CD4-positive, alpha-beta T cell treated with Interleukin-12 subunit alpha and Interleukin-12 subunit beta, for 1 hour (primary cell): ENCODE results near the gene HECTD4.

ENCODE experiments used
- DNase-seq: peaks from one replicate; pipeline ENCODE4 v3.0.0-alpha.2; 2020

Gene HECTD4

GRCh38 chr12:112170376-112170775 is 211.9 kb downstream of the HECTD4 start:
- DNase-seq: peak; percentile 31

GRCh38 chr12:112169966-112170365 is 212.3 kb downstream of the HECTD4 start:
- no peak for DNase-seq

- no peak for DNase-seq
These were observed 212.9 kb downstream of the HECTD4 start for GRCh38 chr12:112169161-112169872.

GRCh38 chr12:112168561-112168971 is 213.7 kb downstream of the HECTD4 start:
- no peak for DNase-seq

- DNase-seq: no peak
These were observed 214.3 kb downstream of the HECTD4 start for GRCh38 chr12:112167718-112168525.

- DNase-seq: no peak
These were observed 215.2 kb downstream of the HECTD4 start for GRCh38 chr12:112167031-112167461.

DNA sequence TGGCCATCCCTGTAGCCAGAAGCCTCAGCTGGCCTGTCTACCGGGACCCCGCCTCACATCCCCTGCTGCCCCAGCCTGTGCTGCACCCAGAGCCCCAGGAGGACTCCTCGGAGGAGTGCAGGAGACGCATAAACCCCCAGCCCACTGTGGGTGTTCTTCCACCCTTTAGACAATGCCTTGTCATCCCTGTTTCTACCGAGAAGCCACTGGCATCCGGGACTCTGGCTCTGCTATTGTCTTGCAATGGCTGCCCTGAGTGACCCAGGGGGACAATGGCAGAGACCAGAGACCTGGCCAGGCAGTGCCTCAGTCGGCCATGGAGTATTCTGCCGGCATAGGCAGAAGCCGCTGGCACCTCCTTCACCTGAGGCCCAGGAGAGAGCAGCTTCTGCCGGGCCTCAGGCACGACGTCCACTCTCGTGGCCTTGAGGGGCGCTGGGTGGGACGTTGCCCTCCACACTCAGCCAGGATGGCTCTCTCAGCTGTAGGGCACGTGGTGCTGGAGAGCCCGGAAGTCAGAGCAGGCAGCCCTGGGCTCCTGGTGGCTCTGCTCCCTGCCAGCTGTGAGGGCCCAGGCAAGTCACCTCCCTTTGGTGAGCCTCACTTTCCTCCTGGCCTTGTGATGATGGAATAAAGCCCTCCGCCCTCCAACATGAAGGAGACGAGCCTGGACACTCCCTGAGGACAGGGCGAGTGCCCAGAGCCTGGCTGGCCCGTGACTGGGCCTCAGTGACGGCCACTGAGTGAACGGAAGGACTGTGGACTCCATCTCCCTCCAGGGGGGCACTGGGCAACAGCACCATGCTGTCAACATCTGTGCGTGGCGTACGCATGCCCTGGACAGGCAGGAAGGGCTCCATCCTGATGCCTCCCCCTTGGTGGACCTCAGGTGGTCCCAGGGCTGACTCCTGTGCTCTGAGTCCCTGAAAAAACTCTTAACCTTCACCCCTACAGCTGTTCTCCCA is 215.9 kb downstream of the HECTD4 start:
- DNase-seq: no peak

DNA sequence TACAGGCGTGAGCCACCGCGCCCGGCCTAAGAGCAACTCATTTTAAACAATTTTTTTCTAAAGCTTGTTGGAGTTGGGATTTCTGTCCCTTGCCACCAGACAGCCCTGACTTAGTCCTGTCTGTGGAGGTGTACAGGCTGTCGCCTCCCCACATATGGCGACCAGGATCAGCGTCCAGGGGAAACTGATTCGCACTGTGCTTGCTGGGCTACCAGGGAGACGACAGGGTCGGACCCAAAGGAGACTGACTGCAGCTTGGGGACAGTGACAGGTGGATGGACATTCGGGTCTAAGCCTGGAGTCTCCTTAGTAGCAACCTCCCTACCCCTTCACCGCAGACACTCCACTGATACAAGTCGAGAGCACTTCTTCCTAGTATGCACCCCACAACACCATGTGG is 216.6 kb downstream of the HECTD4 start:
- DNase-seq: no peak

DNA sequence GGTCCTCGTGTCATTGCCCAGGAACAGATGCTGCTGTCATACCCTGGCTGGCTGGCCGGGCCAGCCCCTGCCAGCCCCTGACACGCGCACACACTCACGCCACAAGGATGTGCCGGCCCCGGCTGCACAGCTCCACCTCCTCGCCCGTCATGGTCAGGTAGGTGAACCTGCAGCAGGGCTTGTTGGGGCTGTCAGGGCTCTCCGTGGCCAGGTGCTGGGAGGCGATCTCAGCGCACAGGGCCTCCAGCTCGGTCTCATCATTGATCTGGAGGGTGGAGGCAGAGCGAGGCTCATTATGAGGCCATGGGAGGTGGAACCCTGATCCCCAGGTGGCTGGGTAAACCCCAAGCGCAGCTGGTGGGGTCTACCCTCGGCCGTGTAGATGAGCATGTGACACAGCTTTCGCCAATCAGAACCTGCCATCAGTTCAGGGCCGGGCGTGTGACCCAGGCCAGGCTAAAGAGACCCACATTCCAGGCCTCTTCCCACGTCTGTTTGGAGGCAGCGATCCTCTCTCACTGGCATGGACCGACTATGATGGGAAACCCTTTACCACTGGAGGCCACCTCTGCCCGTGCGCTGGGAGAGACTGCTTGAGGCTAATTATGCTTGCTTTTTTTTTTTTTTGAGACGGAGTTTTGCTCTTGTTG is 218.1 kb downstream of the HECTD4 start:
- DNase-seq: no peak

- DNase-seq: no peak
These were observed 218.7 kb downstream of the HECTD4 start for GRCh38 chr12:112163471-112163991.

GRCh38 chr12:112163056-112163455 is 219.2 kb downstream of the HECTD4 start:
- no peak for DNase-seq

- DNase-seq: no peak
These were observed 219.9 kb downstream of the HECTD4 start for GRCh38 chr12:112162241-112162790.

DNA sequence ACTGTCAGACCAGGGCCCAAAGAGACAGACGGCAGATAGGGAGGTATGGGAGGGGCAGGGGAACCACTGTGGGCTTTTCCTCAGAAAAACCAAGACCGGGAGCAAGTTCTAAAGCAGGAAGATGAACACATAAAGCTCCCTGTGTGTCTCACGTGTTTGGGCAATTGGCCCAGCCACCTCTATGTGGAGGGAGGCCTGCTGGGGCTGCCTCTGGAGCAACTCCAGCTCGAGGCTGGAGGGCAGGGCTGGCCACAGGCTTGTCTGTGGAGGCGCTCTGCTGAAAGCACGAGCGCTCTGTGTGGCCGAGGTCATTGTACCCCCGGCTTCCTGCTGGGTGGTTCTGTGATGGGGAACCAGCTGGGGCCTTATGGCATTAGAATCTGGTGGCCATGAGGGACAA is 220.5 kb downstream of the HECTD4 start:
- no peak for DNase-seq

DNA sequence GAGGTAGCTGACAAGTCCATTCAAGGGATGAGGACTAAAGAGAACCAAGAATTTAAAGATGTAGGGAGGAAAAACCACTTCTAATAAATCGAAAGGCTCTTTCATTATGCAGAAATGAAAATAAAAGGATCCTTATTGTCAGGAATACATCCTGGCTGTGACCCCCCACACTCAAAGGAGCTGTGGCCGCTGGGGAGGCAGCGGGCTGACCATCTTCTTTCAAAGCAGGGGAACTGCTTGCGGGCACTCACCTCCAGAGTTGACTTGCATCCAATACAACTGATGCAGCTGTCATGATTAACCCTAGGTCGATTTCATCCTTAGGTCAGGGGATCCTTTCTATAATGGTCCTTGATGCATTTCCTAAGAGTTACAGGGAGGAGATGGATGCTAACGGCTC is 221.6 kb downstream of the HECTD4 start:
- DNase-seq: no peak

DNA sequence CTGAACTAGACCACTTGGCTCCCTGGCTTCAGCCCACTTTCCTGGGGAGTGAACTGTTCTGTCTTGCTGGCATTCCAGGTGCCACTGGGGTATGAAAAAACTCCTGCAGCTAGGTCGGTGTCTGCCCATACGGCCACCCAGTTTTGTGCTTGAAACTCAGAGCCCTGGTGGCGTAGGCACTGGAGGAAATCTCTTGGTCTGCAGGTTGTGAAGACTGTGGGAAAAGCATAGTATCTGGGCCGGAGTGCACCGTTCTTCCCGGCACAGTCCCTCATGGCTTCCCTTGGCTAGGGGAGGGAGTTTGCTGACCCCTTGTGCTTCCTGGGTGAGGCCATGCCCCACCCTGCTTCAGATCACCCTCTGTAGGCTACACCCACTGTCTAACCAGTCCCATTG is 223.1 kb downstream of the HECTD4 start:
- DNase-seq: no peak

DNA sequence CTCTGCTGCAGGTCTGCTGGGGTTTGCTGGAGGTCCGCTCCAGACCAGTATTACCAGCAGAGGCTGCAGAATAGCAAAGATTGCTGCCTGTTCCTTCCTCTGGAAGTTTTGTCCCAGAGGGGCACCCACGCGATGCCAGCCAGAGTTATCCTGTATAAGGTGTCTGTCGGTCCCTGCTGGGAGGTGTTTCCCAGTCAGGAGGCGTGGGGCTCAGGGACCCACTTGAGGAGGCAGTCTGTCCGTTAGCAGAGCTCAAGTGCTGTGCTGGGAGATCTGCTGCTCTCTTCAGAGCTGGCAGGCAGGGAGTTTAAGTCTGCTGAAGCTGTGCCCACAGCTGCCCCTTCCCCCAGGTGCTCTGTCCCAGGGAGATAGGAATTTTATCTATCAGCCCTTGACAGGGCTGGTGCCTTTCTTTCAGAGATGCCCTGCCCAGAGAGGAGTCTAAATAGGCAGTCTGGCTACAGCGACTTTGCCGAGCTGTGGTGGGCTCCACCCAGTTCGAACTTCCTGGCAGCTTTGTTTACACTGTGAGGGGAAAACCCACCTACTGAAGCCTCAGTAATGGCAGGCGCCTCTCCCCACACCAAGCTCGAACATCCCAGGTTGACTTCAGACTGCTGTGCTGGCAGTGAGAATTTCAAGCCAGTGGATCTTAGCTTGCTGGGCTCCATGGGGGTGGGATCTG is 223.6 kb downstream of the HECTD4 start:
- peak; percentile 64 for DNase-seq

DNA sequence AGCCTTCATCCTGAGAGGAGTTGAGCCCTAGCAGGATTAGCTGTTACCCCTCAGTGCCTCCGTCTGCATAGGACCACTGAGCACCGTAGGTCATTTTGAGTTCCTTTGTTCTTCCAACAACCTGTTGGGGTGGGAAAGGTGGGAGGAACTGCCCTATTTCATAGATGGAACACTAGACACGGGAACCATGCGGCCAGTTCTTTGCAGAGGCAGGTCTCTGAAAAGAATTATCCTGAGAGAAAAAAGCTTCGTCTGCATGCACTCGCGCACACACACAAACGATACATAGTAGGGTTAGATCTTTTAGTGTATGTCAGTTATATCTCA is 228.4 kb downstream of the HECTD4 start:
- DNase-seq: no peak

DNA sequence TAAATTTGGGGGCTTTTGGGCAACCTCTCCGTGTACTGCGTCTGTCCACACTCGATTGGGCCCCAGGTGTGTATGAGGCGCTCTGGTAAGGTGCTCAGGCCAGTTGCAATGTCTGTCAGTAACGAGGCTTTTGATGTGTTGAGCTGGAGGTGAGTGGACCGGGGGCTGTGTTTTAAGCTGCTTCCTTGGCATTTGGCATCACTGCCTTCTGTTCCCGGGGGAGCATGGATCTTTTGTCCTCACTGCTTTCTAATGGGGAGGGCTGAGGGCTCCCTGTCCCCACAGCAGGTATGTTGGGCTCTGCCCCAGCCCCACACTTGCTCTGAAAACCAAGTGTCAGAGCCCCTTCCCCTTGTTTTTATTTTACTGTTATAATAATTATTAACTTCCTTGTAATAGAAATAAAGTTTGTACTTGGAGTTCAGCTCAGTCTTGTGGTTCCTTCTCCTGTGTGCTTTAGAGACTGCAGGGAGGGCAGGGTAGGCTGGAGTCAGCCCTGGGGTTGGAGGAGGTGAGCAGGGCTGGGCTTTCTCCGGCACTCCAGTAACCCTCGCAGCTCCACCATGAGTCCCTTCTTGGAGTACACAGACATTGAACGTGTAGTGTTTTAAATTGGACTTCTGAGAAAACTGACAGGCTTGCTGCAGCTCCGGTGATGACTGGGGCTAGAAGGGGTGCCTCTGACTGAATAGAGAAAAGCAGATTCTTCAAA is 228.9 kb downstream of the HECTD4 start:
- no peak for DNase-seq

- no peak for DNase-seq
These were observed 230.3 kb downstream of the HECTD4 start for GRCh38 chr12:112151766-112152541.

DNA sequence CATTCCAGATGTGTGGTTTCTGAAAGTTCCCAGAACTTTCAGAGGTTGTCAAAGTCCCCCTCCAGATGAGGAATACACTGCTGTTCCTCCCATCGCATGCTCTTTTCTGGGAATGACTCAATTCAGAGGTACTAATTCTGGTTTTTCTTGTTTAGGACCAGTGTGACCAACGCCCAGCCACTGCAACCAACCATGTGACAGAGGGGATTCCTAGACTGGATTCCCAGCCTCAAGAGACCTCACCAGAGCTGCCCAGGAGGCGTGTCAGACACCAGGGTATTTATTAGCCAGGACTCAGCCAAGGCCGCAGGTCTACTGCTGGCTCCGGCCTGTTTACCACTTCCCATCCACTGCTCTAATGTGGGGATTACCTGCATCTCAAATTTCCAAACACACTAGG is 232.6 kb downstream of the HECTD4 start:
- no peak for DNase-seq
